Body of pancreas (tissue), 4 donors: ENCODE data around the gene PRR16. TPM values are rescaled to one million over a fixed set of nuclear protein-coding genes. Genes with fewer than 3 reads are reported as not detected.

Experiments used
- ATAC-seq: fragments of 150-250 bp; one replicate; pipeline ENCODE4 v1.9.1; 2016
- DNase-seq, 4 donors: peaks; one replicate each; pipeline ENCODE4 v3.0.0-alpha.2; 2019
- H3K27ac ChIP-seq, 4 donors: fragments of 200-600 bp; sonication (generic); 1 replicate in 3 of 4; 2 replicates in 1 of 4; pipeline versions ENCODE4 v1.5.1 to v1.6.1; 2016 to 2019; ENCODE audit warnings: mild to moderate bottlenecking in 1 of 4, mixed read lengths in 1 of 4, moderate library complexity in 1 of 4
- H3K27me3 ChIP-seq, 2 donors: fragments of 200-600 bp; sonication (generic); one replicate each; pipeline ENCODE4 v1.6.0; 2016; ENCODE audit warnings: mild to moderate bottlenecking in 1 of 2
- H3K36me3 ChIP-seq, 2 donors: fragments of 200-600 bp; sonication (generic); replicated peaks in 1 of 2; 2 replicates each; pipeline ENCODE4 v1.5.1; 2016; ENCODE audit warnings: low read depth in 2 of 2; ENCODE audit not compliant: insufficient read depth in 1 of 2
- H3K4me1 ChIP-seq: fragments of 200-600 bp; sonication (generic); one replicate; pipeline ENCODE4 v1.6.0; 2016
- H3K4me3 ChIP-seq, 2 donors: fragments of 200-600 bp; sonication (generic); 1 replicate in 1 of 2; 2 replicates in 1 of 2; pipeline ENCODE4 v1.5.1; 2016 to 2019
- H3K9me3 ChIP-seq, 3 donors: fragments of 200-600 bp; sonication (generic); 1 replicate in 2 of 3; 2 replicates in 1 of 3; pipeline ENCODE4 v1.5.1; 2016
- POLR2A ChIP-seq, 3 donors: fragments of 450-650 bp; IDR thresholded peaks; one replicate each; pipeline ENCODE4 v1.6.1; 2016; ENCODE audit warnings: antibody characterized with exemption in 3 of 3, mild to moderate bottlenecking in 2 of 3
- WGBS, 2 donors: methylation state at CpG; one replicate each; pipeline ENCODE4 v1.1.5; 2017; 5-methylcytosine and 5-hydroxymethylcytosine counted together
- intact Hi-C: fragments of 100-400 bp; cut with DNase I; formaldehyde crosslinking; loops from one replicate; pipeline ENCODE4 v1.15.1; 2023
- total RNA-seq, 2 donors: library from RNA; depleted of rRNA; stranded (reverse); fragments of >200 nt; gene quantifications; one replicate each; pipeline ENCODE4 v1.1.0, GENCODE V29; 2016
- TF ChIP-seq, protein P1 (sequence below), 7 experiments: fragments of 450-650 bp in 4 of 7; fragments of 200-600 bp in 3 of 7; sonication (generic) in 3 of 7; IDR thresholded peaks; one replicate each; pipeline ENCODE4 v1.5.1; 2016 to 2019; ENCODE audit warnings: antibody characterized with exemption in 7 of 7

Gene PRR16
- total RNA-seq, 2 donors from 2014 or later: 0.78 to 0.99 TPM

- Histone ChIP-seq H3K4me1 (no peaks in the 10 kb centered on the region), H3K4me3 (no peak overlapping the region), H3K36me3 (no peaks in the 10 kb centered on the region), H3K27me3 (no peaks in the 10 kb centered on the region), H3K27ac (no peak overlapping the region), H3K9me3 (no peaks in the 10 kb centered on the region)
- intact Hi-C loops: no loop called here
- TF ChIP-seq, protein P1, sequence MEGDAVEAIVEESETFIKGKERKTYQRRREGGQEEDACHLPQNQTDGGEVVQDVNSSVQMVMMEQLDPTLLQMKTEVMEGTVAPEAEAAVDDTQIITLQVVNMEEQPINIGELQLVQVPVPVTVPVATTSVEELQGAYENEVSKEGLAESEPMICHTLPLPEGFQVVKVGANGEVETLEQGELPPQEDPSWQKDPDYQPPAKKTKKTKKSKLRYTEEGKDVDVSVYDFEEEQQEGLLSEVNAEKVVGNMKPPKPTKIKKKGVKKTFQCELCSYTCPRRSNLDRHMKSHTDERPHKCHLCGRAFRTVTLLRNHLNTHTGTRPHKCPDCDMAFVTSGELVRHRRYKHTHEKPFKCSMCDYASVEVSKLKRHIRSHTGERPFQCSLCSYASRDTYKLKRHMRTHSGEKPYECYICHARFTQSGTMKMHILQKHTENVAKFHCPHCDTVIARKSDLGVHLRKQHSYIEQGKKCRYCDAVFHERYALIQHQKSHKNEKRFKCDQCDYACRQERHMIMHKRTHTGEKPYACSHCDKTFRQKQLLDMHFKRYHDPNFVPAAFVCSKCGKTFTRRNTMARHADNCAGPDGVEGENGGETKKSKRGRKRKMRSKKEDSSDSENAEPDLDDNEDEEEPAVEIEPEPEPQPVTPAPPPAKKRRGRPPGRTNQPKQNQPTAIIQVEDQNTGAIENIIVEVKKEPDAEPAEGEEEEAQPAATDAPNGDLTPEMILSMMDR (IDR thresholded peaks at IDR 0.05): no peak
- no peak for TF ChIP-seq POLR2A (IDR thresholded peaks at IDR 0.05)
- 35 to 46% methylated on average over 5 of the region's 5 CpGs for WGBS, 2 donors
- DNase-seq: no peak
- no peak for ATAC-seq
These were observed 68.7 kb downstream of the PRR16 start for GRCh38 chr5:120532835-120533234.

GRCh38 chr5:120533581-120533980 lies 69.5 kb downstream of the PRR16 start:
- DNase-seq (no peak), ATAC-seq (no peak)
- TF ChIP-seq, protein P1 (IDR thresholded peaks at IDR 0.05): no peak
- no peak for TF ChIP-seq POLR2A (IDR thresholded peaks at IDR 0.05)
- Histone ChIP-seq H3K27me3 (no peaks in the 10 kb centered on the region), H3K4me3 (no peak overlapping the region), H3K9me3 (no peaks in the 10 kb centered on the region), H3K27ac (no peak overlapping the region), H3K36me3 (no peaks in the 10 kb centered on the region), H3K4me1 (no peaks in the 10 kb centered on the region)
- 61 to 62% methylated on average over 3 of the region's 3 CpGs for WGBS, 2 donors
- intact Hi-C loops: no loop called here

DNA sequence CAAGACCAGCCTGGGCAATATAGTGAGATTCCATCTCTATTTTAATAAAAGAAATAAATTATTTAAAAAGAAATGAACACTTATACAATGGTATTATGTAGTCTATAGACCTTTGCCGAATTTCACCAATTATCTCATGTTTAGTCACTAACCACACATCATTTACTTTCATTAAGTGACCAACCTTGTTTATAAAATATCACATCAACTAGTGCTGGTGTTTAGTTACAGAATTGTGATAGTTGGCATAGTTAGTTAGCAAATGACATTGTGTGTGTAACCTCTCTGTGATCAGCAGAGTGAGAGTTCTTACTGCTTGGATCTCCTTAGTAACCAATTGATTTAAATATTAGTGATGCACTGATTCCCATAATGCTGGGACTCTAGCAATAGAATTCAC lies 71.8 kb downstream of the PRR16 start:
- Histone ChIP-seq H3K4me1 (no peaks in the 10 kb centered on the region), H3K36me3 (no peaks in the 10 kb centered on the region), H3K9me3 (no peaks in the 10 kb centered on the region), H3K27me3 (no peaks in the 10 kb centered on the region), H3K4me3 (no peak overlapping the region), H3K27ac (no peak overlapping the region)
- DNase-seq (no peak), ATAC-seq (no peak)
- WGBS, 2 donors: 33 to 47% methylated on average over 1 of the region's 1 CpG
- TF ChIP-seq, protein P1 (IDR thresholded peaks at IDR 0.05): no peak
- TF ChIP-seq POLR2A (IDR thresholded peaks at IDR 0.05): no peak
- intact Hi-C loops: no loop called here

GRCh38 chr5:120538149-120538548 lies 74.0 kb downstream of the PRR16 start:
- no peak for DNase-seq
- Histone ChIP-seq H3K27me3 (no peaks in the 10 kb centered on the region), H3K4me3 (no peak overlapping the region), H3K4me1 (no peaks in the 10 kb centered on the region), H3K36me3 (no peaks in the 10 kb centered on the region), H3K27ac (no peak overlapping the region), H3K9me3 (no peaks in the 10 kb centered on the region)
- no peak for ATAC-seq
- intact Hi-C loops: no loop called here
- WGBS, 2 donors: 66 to 71% methylated on average over 2 of the region's 2 CpGs
- TF ChIP-seq, protein P1 (IDR thresholded peaks at IDR 0.05): no peak
- TF ChIP-seq POLR2A (IDR thresholded peaks at IDR 0.05): no peak

DNA sequence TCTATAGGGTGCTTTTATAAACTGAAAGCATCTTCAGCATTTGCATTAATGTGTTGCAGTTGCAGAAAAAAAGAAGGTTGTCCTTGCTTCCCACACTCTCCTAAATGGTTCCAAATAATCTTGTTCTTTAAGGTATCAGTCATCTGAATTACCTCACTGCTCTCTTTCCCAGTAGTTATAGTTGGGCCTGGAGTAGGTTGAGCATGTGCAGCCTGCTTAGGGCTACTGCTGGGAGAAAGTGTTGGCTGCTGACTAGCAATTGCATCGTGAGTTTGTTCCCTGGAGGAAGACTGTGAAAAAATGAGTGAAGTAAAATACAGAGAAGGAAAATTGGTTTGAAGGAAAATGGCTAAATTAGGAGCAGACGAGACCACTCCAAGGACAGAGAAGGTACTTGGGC lies 74.5 kb downstream of the PRR16 start:
- DNase-seq: no peak
- Histone ChIP-seq H3K4me1 (no peaks in the 10 kb centered on the region), H3K36me3 (no peaks in the 10 kb centered on the region), H3K27ac (no peak overlapping the region), H3K9me3 (no peaks in the 10 kb centered on the region), H3K4me3 (no peak overlapping the region), H3K27me3 (no peaks in the 10 kb centered on the region)
- TF ChIP-seq POLR2A (IDR thresholded peaks at IDR 0.05): no peak
- TF ChIP-seq, protein P1 (IDR thresholded peaks at IDR 0.05): no peak
- intact Hi-C loops: no loop called here
- no peak for ATAC-seq
- 57 to 74% methylated on average over 2 of the region's 2 CpGs for WGBS, 2 donors
